ENCODE measurements around the gene GALNT18.

Gene GALNT18

GRCh38 chr11:11622772-11623171 lies 967 bp upstream of the GALNT18 start:
- no peak for DNase-seq

- no peak for DNase-seq
These were observed 518 bp upstream of the GALNT18 start for GRCh38 chr11:11622340-11622706.

- DNase-seq: peak in 1 of 2 donors; percentile 26
These were observed 758 bp downstream of the GALNT18 start for GRCh38 chr11:11620921-11621572.

- DNase-seq: peak in 1 of 2 donors; percentile 9
These were observed 1.5 kb downstream of the GALNT18 start for GRCh38 chr11:11620173-11620920.

GRCh38 chr11:11618973-11619435 lies 2.8 kb downstream of the GALNT18 start:
- DNase-seq: no peak

- DNase-seq: no peak
These were observed 6.7 kb downstream of the GALNT18 start for GRCh38 chr11:11615086-11615485.

GRCh38 chr11:11612439-11612838 lies 9.4 kb downstream of the GALNT18 start:
- DNase-seq: no peak

GRCh38 chr11:11611381-11611780 lies 10.4 kb downstream of the GALNT18 start:
- no peak for DNase-seq

GRCh38 chr11:11608783-11609232 lies 13.0 kb downstream of the GALNT18 start:
- DNase-seq: no peak

GRCh38 chr11:11607772-11608171 lies 14.0 kb downstream of the GALNT18 start:
- no peak for DNase-seq

GRCh38 chr11:11605821-11606450 lies 15.9 kb downstream of the GALNT18 start:
- DNase-seq: no peak

GRCh38 chr11:11605181-11605580 lies 16.6 kb downstream of the GALNT18 start:
- DNase-seq: no peak

GRCh38 chr11:11604370-11604990 lies 17.3 kb downstream of the GALNT18 start:
- no peak for DNase-seq

- DNase-seq: no peak
These were observed 19.8 kb downstream of the GALNT18 start for GRCh38 chr11:11602011-11602410.

GRCh38 chr11:11600288-11600687 lies 21.5 kb downstream of the GALNT18 start:
- no peak for DNase-seq

- DNase-seq: no peak
These were observed 23.6 kb downstream of the GALNT18 start for GRCh38 chr11:11598243-11598642.

- DNase-seq: no peak
These were observed 27.6 kb downstream of the GALNT18 start for GRCh38 chr11:11594162-11594561.

- DNase-seq: no peak
These were observed 29.6 kb downstream of the GALNT18 start for GRCh38 chr11:11592146-11592684.

- DNase-seq: no peak
These were observed 32.4 kb downstream of the GALNT18 start for GRCh38 chr11:11589437-11589836.

GRCh38 chr11:11588891-11589290 lies 32.9 kb downstream of the GALNT18 start:
- no peak for DNase-seq

- no peak for DNase-seq
These were observed 33.6 kb downstream of the GALNT18 start for GRCh38 chr11:11588243-11588642.

- DNase-seq: no peak
These were observed 34.7 kb downstream of the GALNT18 start for GRCh38 chr11:11587122-11587521.

GRCh38 chr11:11586465-11586864 lies 35.3 kb downstream of the GALNT18 start:
- DNase-seq: no peak

Measured in stimulated activated CD4-positive, alpha-beta T cell treated with anti-CD3 and anti-CD28 coated beads, Interleukin-2, amount 100 ng/mL, for 48 hours (primary cell).